HFFc6 (cell line): ENCODE results near the gene TMEM250. TPM values are rescaled to one million over a fixed set of nuclear protein-coding genes. Genes with fewer than 3 reads are reported as not detected.

Experiments
- DNase-seq: peaks from one replicate; pipeline ENCODE4 v3.0.0-alpha.2; 2018
- H3K27ac Mint-ChIP-seq: 2 replicates; pipeline ENCODE4 v1.8.0; 2020; ENCODE audit warnings: mild to moderate bottlenecking, mixed read lengths
- H3K27me3 Mint-ChIP-seq: 2 replicates; pipeline ENCODE4 v1.8.0; 2021; ENCODE audit warnings: mild to moderate bottlenecking, moderate library complexity, mixed read lengths; ENCODE audit not compliant: insufficient read depth
- H3K36me3 Mint-ChIP-seq: 2 replicates; pipeline ENCODE4 v1.8.0; 2021; ENCODE audit warnings: low read depth, mixed read lengths
- H3K4me1 Mint-ChIP-seq: 2 replicates; pipeline ENCODE4 v1.8.0; 2020; ENCODE audit warnings: low read depth, mixed read lengths
- H3K4me3 Mint-ChIP-seq: 2 replicates; pipeline ENCODE4 v1.8.0; 2020; ENCODE audit warnings: mild to moderate bottlenecking, moderate library complexity, mixed read lengths
- H3K9me3 Mint-ChIP-seq: 2 replicates; pipeline ENCODE4 v1.8.0; 2020; ENCODE audit warnings: mild to moderate bottlenecking, mixed read lengths
- total RNA-seq, 6 experiments: library from RNA; stranded (reverse); fragmentation: NEBNext Ultra II Directional; extraction: Animal tissue kit (Norgen Biotek cat#: 25700); gene quantifications; 2 replicates in 1 of 6; 3 replicates in 5 of 6; pipeline ENCODE4 v1.2.3, GENCODE V29; 2021
- TF ChIP-seq, protein P1 (sequence below): fragments of 200-600 bp; sonication (generic); IDR thresholded peaks from 2 replicates; pipeline ENCODE4 v1.5.0; 2021; ENCODE audit warnings: antibody characterized with exemption, mild to moderate bottlenecking

Gene TMEM250
- total RNA-seq, 6 experiments from 2014 or later: 31.6 to 45.4 (median 35.7) TPM

GRCh38 chr9:136157477-136158265 lies 39.0 kb upstream of the TMEM250 start:
- Mint-ChIP-seq H3K9me3 (no peaks in the 10 kb centered on the region; the same call in 1 of the 2 replicates), H3K27ac (no peak overlapping the region), H3K4me3 (no peak overlapping the region), H3K4me1 (no peaks in the 10 kb centered on the region), H3K36me3 (no peaks in the 10 kb centered on the region), H3K27me3 (peaks cover 46% of the 10 kb centered on the region)
- DNase-seq: no peak
- TF ChIP-seq, protein P1, sequence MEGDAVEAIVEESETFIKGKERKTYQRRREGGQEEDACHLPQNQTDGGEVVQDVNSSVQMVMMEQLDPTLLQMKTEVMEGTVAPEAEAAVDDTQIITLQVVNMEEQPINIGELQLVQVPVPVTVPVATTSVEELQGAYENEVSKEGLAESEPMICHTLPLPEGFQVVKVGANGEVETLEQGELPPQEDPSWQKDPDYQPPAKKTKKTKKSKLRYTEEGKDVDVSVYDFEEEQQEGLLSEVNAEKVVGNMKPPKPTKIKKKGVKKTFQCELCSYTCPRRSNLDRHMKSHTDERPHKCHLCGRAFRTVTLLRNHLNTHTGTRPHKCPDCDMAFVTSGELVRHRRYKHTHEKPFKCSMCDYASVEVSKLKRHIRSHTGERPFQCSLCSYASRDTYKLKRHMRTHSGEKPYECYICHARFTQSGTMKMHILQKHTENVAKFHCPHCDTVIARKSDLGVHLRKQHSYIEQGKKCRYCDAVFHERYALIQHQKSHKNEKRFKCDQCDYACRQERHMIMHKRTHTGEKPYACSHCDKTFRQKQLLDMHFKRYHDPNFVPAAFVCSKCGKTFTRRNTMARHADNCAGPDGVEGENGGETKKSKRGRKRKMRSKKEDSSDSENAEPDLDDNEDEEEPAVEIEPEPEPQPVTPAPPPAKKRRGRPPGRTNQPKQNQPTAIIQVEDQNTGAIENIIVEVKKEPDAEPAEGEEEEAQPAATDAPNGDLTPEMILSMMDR: no peak

- Mint-ChIP-seq H3K36me3 (no peaks in the 10 kb centered on the region), H3K9me3 (no peaks in the 10 kb centered on the region; the same call in 1 of the 2 replicates), H3K27me3 (peaks cover 42% of the 10 kb centered on the region), H3K27ac (no peak overlapping the region), H3K4me3 (no peak overlapping the region), H3K4me1 (no peaks in the 10 kb centered on the region)
- TF ChIP-seq, protein P1: no peak
- DNase-seq: no peak
These were observed 37.8 kb upstream of the TMEM250 start for GRCh38 chr9:136156209-136157120.

DNA sequence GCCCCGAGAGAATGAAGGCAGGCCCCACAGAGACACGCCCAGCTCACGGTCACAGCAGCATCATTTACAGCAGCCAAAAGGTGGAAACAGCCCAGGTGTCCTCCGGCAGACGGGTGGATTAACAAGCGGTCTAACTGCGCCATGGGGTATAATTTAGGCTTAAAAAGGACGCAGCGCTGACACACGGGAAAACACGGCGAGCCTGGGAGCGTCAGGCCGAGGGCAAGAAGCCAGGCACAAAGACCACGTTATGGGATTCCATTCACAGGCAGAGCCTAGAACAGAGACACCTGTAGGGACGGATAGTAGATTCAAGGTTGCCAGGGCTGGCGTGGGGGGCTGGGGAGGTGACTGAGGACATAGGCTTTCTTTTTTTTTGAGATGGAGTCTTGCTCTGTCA lies 36.9 kb upstream of the TMEM250 start:
- H3K36me3 Mint-ChIP-seq: no peaks in the 10 kb centered on the region
- H3K27ac Mint-ChIP-seq: no peak overlapping the region
- H3K9me3 Mint-ChIP-seq: no peaks in the 10 kb centered on the region; the same call in 1 of the 2 replicates
- TF ChIP-seq, protein P1: no peak
- H3K4me3 Mint-ChIP-seq: no peak overlapping the region
- no peak for DNase-seq
- no peaks in the 10 kb centered on the region for H3K4me1 Mint-ChIP-seq
- H3K27me3 Mint-ChIP-seq: peaks cover 35% of the 10 kb centered on the region

- Mint-ChIP-seq H3K9me3 (no peaks in the 10 kb centered on the region; the same call in 1 of the 2 replicates), H3K36me3 (no peaks in the 10 kb centered on the region), H3K4me1 (no peaks in the 10 kb centered on the region), H3K27me3 (peaks cover 35% of the 10 kb centered on the region), H3K27ac (no peak overlapping the region), H3K4me3 (no peak overlapping the region)
- DNase-seq: no peak
- TF ChIP-seq, protein P1: no peak
These were observed 36.3 kb upstream of the TMEM250 start for GRCh38 chr9:136154943-136155342.

DNA sequence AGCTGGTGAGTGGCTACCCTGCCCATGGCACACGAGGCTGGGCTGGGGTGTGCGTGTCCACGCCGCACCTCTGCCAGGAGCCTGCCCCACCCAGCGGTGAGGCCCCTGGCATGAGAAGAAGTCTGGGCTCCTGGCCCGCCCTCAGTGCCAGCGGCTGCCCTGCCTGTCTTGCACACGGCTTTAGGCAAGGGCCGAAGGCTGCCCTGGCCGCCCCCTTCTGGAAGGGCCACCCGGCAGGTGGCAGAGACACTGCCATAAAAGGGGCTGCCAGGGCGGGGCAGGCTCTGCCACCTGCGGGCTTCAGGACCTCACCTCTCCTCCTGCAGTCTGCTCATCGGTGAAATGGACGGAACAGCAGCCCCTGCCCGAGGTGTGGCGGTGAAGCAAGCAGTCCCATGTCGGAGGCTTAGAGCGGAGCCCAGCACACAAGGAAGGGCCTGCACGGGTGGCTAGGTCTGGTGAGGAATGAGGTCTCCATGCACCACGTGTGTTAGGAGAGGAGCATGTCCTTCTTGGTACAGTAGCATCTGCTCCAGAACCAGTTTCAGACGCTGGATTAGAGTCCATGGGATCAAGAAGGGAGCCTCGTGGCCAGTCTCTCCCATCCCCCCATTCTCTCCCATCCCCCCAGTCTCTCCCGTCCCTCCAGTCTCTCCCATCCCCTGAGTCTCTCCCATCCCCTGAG lies 34.8 kb upstream of the TMEM250 start:
- Mint-ChIP-seq H3K36me3 (no peaks in the 10 kb centered on the region), H3K27ac (no peak overlapping the region), H3K4me3 (no peak overlapping the region), H3K9me3 (no peaks in the 10 kb centered on the region; the same call in 1 of the 2 replicates), H3K27me3 (peaks cover 35% of the 10 kb centered on the region), H3K4me1 (no peaks in the 10 kb centered on the region)
- TF ChIP-seq, protein P1: no peak
- no peak for DNase-seq
